ENCODE data around the gene DMD. TPM values are rescaled to one million over a fixed set of nuclear protein-coding genes. Genes with fewer than 3 reads are reported as not detected.

Gene DMD
- total and polyA plus RNA-seq, 2 donors (not counting 1 experiment from before 2014, with no cell fraction given) = 2.0 to 51.8 TPM

DNA sequence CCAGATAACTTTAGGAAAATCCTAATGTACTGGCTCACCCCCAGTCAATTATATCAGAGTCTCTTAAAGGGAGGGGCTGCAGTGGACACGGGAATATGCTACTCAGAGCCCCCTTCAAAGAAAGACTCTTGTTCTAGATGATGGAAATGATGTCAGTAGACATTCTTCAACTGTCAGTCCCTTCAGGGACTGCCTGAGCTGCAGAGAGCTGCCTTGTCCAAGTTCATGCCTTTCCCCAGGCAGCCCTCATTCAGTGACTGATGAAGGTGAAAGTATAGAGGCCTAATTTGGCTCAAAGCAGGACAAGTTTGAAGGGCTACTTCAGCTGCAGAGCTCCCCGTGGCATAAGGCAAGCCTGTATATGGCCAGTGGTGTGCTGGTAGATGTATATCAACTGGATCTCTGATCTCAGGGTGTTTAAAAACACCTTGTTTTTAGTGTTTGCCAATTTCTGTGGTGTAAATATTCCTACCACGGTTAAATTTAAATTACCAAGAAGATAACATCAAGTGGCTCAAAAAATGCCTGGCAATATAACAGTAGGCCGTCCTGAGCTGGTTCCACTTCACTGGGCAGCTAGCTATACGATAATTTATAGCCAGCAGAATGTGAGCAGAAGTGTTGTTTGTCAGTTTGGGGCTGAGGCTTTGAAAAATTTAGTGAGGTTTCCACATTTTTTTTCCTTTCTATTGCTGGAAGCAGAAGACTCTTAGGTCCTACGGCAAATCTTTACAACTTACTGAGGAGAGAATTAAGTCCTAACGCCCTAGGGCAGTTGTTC, 1390.7 kb downstream of the DMD start:
- ATAC-seq (ENCODE audit: low read depth) (no peak), DNase-seq (no peak)
- Mint-ChIP-seq H3K9me3 (ENCODE audit: insufficient read depth) (no peaks in the 10 kb centered on the region), H3K27me3 (no peaks in the 10 kb centered on the region), H3K4me3 (no peak overlapping the region), H3K4me1 (no peaks in the 10 kb centered on the region), H3K27ac (no peak overlapping the region)
- Histone ChIP-seq H3K27me3 (replicated peaks in 1 of 4; ENCODE audit: control extremely low read depth in 1 of 4, control insufficient read depth in 3 of 4, insufficient read depth in 4 of 4, low read length in 3 of 4) (no peaks in the 10 kb centered on the region), H3K27ac (ENCODE audit: low read length in 2 of 2) (no peak overlapping the region), H3K79me2 (ENCODE audit: control insufficient read depth, insufficient read depth, low read length) (no peaks in the 10 kb centered on the region), H3K4me1 (ENCODE audit: control insufficient read depth in 2 of 2, insufficient read depth in 2 of 2, low read length in 2 of 2) (no peaks in the 10 kb centered on the region), H4K20me1 (ENCODE audit: control insufficient read depth, insufficient read depth, low read length, poor library complexity, severe bottlenecking) (no peaks in the 10 kb centered on the region), H2AFZ (ENCODE audit: insufficient read depth, low read depth, low read length, poor library complexity, severe bottlenecking) (no peak overlapping the region), H3K4me2 (replicated peaks; ENCODE audit: low read depth, low read length, poor library complexity, severe bottlenecking) (no peak overlapping the region), H3K9me3 (ENCODE audit: control extremely low read depth in 1 of 3, control insufficient read depth in 2 of 3, insufficient read depth in 1 of 3, low read length in 2 of 3) (no peaks in the 10 kb centered on the region), H3K36me3 (replicated peaks in 1 of 2; ENCODE audit: control extremely low read depth in 1 of 2, control insufficient read depth in 1 of 2, extremely low read depth in 1 of 2, insufficient read depth in 2 of 2, low read length in 1 of 2) (no peaks in the 10 kb centered on the region), H3K4me3 (ENCODE audit: control extremely low read depth in 1 of 5, extremely low read depth in 1 of 5, insufficient read depth in 1 of 5, low read depth in 2 of 5, low read length in 4 of 5) (no peak overlapping the region), H3K9ac (ENCODE audit: low read length) (no peak overlapping the region)
- ChIA-PET CTCF (no interaction called here), POLR2A (no interaction called here)
- no peak for TF ChIP-seq EZH2 (IDR thresholded peaks at IDR 0.05; ENCODE audit: borderline replicate concordance, insufficient read depth, low read depth, low read length, poor library complexity, severe bottlenecking)
- TF ChIP-seq, protein P1, sequence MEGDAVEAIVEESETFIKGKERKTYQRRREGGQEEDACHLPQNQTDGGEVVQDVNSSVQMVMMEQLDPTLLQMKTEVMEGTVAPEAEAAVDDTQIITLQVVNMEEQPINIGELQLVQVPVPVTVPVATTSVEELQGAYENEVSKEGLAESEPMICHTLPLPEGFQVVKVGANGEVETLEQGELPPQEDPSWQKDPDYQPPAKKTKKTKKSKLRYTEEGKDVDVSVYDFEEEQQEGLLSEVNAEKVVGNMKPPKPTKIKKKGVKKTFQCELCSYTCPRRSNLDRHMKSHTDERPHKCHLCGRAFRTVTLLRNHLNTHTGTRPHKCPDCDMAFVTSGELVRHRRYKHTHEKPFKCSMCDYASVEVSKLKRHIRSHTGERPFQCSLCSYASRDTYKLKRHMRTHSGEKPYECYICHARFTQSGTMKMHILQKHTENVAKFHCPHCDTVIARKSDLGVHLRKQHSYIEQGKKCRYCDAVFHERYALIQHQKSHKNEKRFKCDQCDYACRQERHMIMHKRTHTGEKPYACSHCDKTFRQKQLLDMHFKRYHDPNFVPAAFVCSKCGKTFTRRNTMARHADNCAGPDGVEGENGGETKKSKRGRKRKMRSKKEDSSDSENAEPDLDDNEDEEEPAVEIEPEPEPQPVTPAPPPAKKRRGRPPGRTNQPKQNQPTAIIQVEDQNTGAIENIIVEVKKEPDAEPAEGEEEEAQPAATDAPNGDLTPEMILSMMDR (IDR thresholded peaks at IDR 0.05) = no peak
- no CpG with 5 or more reads among the region's 7 CpGs for WGBS (ENCODE audit: insufficient coverage)
- intact Hi-C loops (cut with micrococcal nuclease) = no loop called here

DNA sequence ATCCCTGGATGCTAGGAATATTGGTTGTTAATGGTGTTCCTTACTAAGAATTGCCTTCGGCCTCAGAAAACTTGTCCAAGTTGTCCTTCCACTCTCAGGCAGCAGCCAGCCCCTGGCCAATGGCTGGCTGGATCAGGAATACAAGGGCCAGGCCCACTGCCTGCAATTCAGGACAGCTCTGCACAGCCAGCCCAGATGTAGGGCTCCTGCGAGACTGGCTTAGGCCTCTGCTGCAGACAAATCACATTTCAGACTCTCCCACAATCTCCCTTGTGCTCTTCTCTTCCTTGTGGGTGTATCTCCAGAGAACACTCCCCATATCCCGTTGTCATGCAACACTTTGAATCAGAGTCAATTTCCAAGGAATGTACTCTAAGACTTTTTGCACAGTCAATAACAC, 1391.9 kb downstream of the DMD start:
- H3K27ac Mint-ChIP-seq = no peak overlapping the region
- no peaks in the 10 kb centered on the region for H3K27me3 ChIP-seq (replicated peaks in 1 of 4; ENCODE audit: control extremely low read depth in 1 of 4, control insufficient read depth in 3 of 4, insufficient read depth in 4 of 4, low read length in 3 of 4)

More for the DNA sequence above, 1391.9 kb downstream of the DMD start:
- Histone ChIP-seq H4K20me1 (ENCODE audit: control insufficient read depth, insufficient read depth, low read length, poor library complexity, severe bottlenecking) (no peaks in the 10 kb centered on the region), H3K79me2 (ENCODE audit: control insufficient read depth, insufficient read depth, low read length) (no peaks in the 10 kb centered on the region), H3K4me1 (ENCODE audit: control insufficient read depth in 2 of 2, insufficient read depth in 2 of 2, low read length in 2 of 2) (no peaks in the 10 kb centered on the region), H3K9ac (ENCODE audit: low read length) (no peak overlapping the region), H3K27ac (ENCODE audit: low read length in 2 of 2) (no peak overlapping the region), H3K4me2 (replicated peaks; ENCODE audit: low read depth, low read length, poor library complexity, severe bottlenecking) (no peak overlapping the region), H2AFZ (ENCODE audit: insufficient read depth, low read depth, low read length, poor library complexity, severe bottlenecking) (no peak overlapping the region), H3K4me3 (ENCODE audit: control extremely low read depth in 1 of 5, extremely low read depth in 1 of 5, insufficient read depth in 1 of 5, low read depth in 2 of 5, low read length in 4 of 5) (no peak overlapping the region), H3K36me3 (replicated peaks in 1 of 2; ENCODE audit: control extremely low read depth in 1 of 2, control insufficient read depth in 1 of 2, extremely low read depth in 1 of 2, insufficient read depth in 2 of 2, low read length in 1 of 2) (no peaks in the 10 kb centered on the region), H3K9me3 (ENCODE audit: control extremely low read depth in 1 of 3, control insufficient read depth in 2 of 3, insufficient read depth in 1 of 3, low read length in 2 of 3) (no peaks in the 10 kb centered on the region)
- ATAC-seq (ENCODE audit: low read depth) (no peak), DNase-seq (no peak)
- Mint-ChIP-seq H3K27me3 (no peaks in the 10 kb centered on the region), H3K4me3 (no peak overlapping the region), H3K9me3 (ENCODE audit: insufficient read depth) (no peaks in the 10 kb centered on the region), H3K4me1 (no peaks in the 10 kb centered on the region)
- TF ChIP-seq, protein P1 (IDR thresholded peaks at IDR 0.05) = no peak
- no peak for TF ChIP-seq EZH2 (IDR thresholded peaks at IDR 0.05; ENCODE audit: borderline replicate concordance, insufficient read depth, low read depth, low read length, poor library complexity, severe bottlenecking)
- ChIA-PET POLR2A (no interaction called here), CTCF (no interaction called here)
- WGBS (ENCODE audit: insufficient coverage) = no CpG with 5 or more reads among the region's 3 CpGs
- intact Hi-C loops (cut with micrococcal nuclease) = no loop called here
